ENCODE data around the gene PSMA2.

- no peak for TF ChIP-seq CTCF (IDR thresholded peaks at IDR 0.05)
- TF ChIP-seq POLR2A (IDR thresholded peaks at IDR 0.05): no peak
These were observed 32.3 kb upstream of the PSMA2 start for GRCh38 chr7:42964293-42964692.

Measured in esophagus squamous epithelium (tissue), 4 donors.